Thoracic aorta (tissue), 2 donors: ENCODE data around the gene ARHGEF17. TPM values are rescaled to one million over a fixed set of nuclear protein-coding genes. Genes with fewer than 3 reads are reported as not detected.

ENCODE experiments used
- ATAC-seq: fragments of 150-250 bp; one replicate; pipeline ENCODE4 v1.8.0; 2017; ENCODE audit warnings: low read depth; ENCODE audit not compliant: insufficient number of reproducible peaks, low FRiP score
- DNase-seq: peaks from one replicate; pipeline ENCODE4 v3.0.0-alpha.2; 2020; ENCODE audit warnings: low spot score
- H3K27ac ChIP-seq, 2 donors: fragments of 200-600 bp; sonication (generic); 1 replicate in 1 of 2; 2 replicates in 1 of 2; pipeline ENCODE4 v1.5.1; 2016; ENCODE audit warnings: mild to moderate bottlenecking in 2 of 2, moderate library complexity in 2 of 2
- H3K27me3 ChIP-seq: fragments of 200-600 bp; sonication (generic); replicated peaks from 2 replicates; pipeline ENCODE4 v1.6.0; 2016; ENCODE audit warnings: mild to moderate bottlenecking; ENCODE audit not compliant: insufficient read depth
- H3K36me3 ChIP-seq: fragments of 200-600 bp; sonication (generic); one replicate; pipeline ENCODE4 v1.5.1; 2016
- H3K4me1 ChIP-seq, 2 donors: fragments of 200-600 bp; sonication (generic); 1 replicate in 1 of 2; 2 replicates in 1 of 2; pipeline versions ENCODE4 v1.5.1 to v1.6.0; 2016; ENCODE audit warnings: low read depth in 2 of 2, mild to moderate bottlenecking in 1 of 2; ENCODE audit not compliant: control insufficient read depth in 1 of 2
- H3K4me3 ChIP-seq: fragments of 200-600 bp; sonication (generic); 2 replicates; pipeline ENCODE4 v1.5.1; 2016; ENCODE audit warnings: mild to moderate bottlenecking
- H3K9me3 ChIP-seq: fragments of 200-600 bp; sonication (generic); 2 replicates; pipeline ENCODE4 v1.5.1; 2016
- CTCF ChIP-seq: fragments of 200-600 bp; sonication (generic); IDR thresholded peaks from one replicate; pipeline ENCODE4 v1.5.1; 2019; ENCODE audit warnings: antibody characterized with exemption
- total RNA-seq, 2 donors: library from RNA; depleted of rRNA; stranded (reverse); fragments of >200 nt; gene quantifications; one replicate each; pipeline versions ENCODE4 v1.1.0 to v1.2.3, GENCODE V29; 2016

ARHGEF17 gene
- total RNA-seq, 2 donors from 2014 or later: 244 to 308 TPM

- Histone ChIP-seq H3K9me3 (no peaks in the 10 kb centered on the region), H3K4me1 (peaks cover 0 to 17% of the 10 kb centered on the region in 2 donors), H3K36me3 (no peaks in the 10 kb centered on the region), H3K27ac (no peak overlapping the region), H3K27me3 (no peaks in the 10 kb centered on the region), H3K4me3 (no peak overlapping the region)
- no peak for ATAC-seq
- TF ChIP-seq CTCF: no peak
- DNase-seq: no peak
These were observed 12.1 kb upstream of the ARHGEF17 start for GRCh38 chr11:73295996-73296318.

GRCh38 chr11:73296501-73297230 lies 11.4 kb upstream of the ARHGEF17 start:
- ATAC-seq: no peak
- no peaks in the 10 kb centered on the region for H3K27me3 ChIP-seq
- no peaks in the 10 kb centered on the region for H3K9me3 ChIP-seq
- peaks cover 0 to 17% of the 10 kb centered on the region in 2 donors for H3K4me1 ChIP-seq
- H3K27ac ChIP-seq: no peak overlapping the region
- no peak overlapping the region for H3K4me3 ChIP-seq
- TF ChIP-seq CTCF: no peak
- DNase-seq: no peak
- no peaks in the 10 kb centered on the region for H3K36me3 ChIP-seq

DNA sequence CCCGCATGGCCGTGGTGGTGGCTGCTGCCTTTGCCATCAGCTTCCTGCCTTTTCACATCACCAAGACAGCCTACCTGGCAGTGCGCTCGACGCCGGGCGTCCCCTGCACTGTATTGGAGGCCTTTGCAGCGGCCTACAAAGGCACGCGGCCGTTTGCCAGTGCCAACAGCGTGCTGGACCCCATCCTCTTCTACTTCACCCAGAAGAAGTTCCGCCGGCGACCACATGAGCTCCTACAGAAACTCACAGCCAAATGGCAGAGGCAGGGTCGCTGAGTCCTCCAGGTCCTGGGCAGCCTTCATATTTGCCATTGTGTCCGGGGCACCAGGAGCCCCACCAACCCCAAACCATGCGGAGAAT lies 10.9 kb upstream of the ARHGEF17 start:
- no peak for ATAC-seq
- Histone ChIP-seq H3K4me1 (peaks cover 0 to 17% of the 10 kb centered on the region in 2 donors), H3K27me3 (no peaks in the 10 kb centered on the region), H3K4me3 (no peak overlapping the region), H3K27ac (no peak overlapping the region), H3K9me3 (no peaks in the 10 kb centered on the region), H3K36me3 (no peaks in the 10 kb centered on the region)
- no peak for DNase-seq
- no peak for TF ChIP-seq CTCF

DNA sequence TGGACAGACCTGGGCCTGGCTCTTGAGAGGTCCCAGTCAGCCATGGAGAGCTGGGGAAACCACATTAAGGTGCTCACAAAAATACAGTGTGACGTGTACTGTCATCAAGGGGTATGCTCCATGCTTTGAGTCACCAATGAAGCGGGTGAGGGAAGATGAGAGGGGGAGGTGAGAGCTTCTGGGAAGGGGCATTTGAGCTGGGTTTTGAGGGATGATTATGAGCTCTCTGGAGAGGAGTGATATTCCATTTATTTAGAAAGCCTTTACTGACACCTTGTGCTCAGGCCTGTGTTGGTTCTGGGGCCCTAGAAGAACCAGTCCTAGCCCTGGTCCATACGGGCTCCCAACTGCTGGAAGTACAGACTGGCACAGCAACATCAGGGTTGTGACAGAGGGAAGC lies 10.4 kb upstream of the ARHGEF17 start:
- Histone ChIP-seq H3K4me1 (peaks cover 0 to 17% of the 10 kb centered on the region in 2 donors), H3K27ac (no peak overlapping the region), H3K27me3 (no peaks in the 10 kb centered on the region), H3K4me3 (no peak overlapping the region), H3K36me3 (no peaks in the 10 kb centered on the region), H3K9me3 (no peaks in the 10 kb centered on the region)
- ATAC-seq (no peak), DNase-seq (no peak)
- no peak for TF ChIP-seq CTCF

GRCh38 chr11:73298233-73298632 lies 9.8 kb upstream of the ARHGEF17 start:
- Histone ChIP-seq H3K4me3 (no peak overlapping the region), H3K27me3 (no peaks in the 10 kb centered on the region), H3K36me3 (no peaks in the 10 kb centered on the region), H3K27ac (no peak overlapping the region), H3K4me1 (peaks cover 0 to 17% of the 10 kb centered on the region in 2 donors), H3K9me3 (no peaks in the 10 kb centered on the region)
- no peak for TF ChIP-seq CTCF
- DNase-seq (no peak), ATAC-seq (no peak)
